H1 (cell line): ENCODE data around the gene SEH1L.

ENCODE experiments used
- CBX8 ChIP-seq: fragments of 300-800, 300-1000 bp; sonication (generic); IDR thresholded peaks from 2 replicates; pipeline ENCODE4 v1.7.1; 2016; ENCODE audit warnings: low read depth, low read length, borderline replicate concordance
- CTCF ChIP-seq, 3 experiments: IDR thresholded peaks; 1 replicate in 2 of 3; 2 replicates in 1 of 3; pipeline versions ENCODE4 v1.5.1 to v1.6.1; 2011; ENCODE audit warnings: low read length in 3 of 3, mild to moderate bottlenecking in 3 of 3, inconsistent platforms in 2 of 3, low read depth in 1 of 3, moderate library complexity in 1 of 3; ENCODE audit not compliant: insufficient read depth in 1 of 3; ENCODE audit errors: control extremely low read depth in 1 of 3
- EGR1 ChIP-seq: IDR thresholded peaks from 2 replicates; pipeline ENCODE4 v1.6.1; 2011; ENCODE audit warnings: low read depth, low read length, borderline replicate concordance
- EP300 ChIP-seq, 2 experiments: IDR thresholded peaks; 1 replicate in 1 of 2; 2 replicates in 1 of 2; pipeline ENCODE4 v1.6.1; 2011 to 2012; ENCODE audit warnings: low read depth in 2 of 2, low read length in 2 of 2, mild to moderate bottlenecking in 2 of 2, borderline replicate concordance in 1 of 2, inconsistent platforms in 1 of 2, moderate library complexity in 1 of 2
- EZH2 ChIP-seq: fragments of 200-600 bp; sonication (generic); IDR thresholded peaks from 2 replicates; pipeline ENCODE4 v1.7.1; 2012; ENCODE audit warnings: low read depth, mild to moderate bottlenecking, moderate library complexity, low read length, inconsistent platforms; ENCODE audit not compliant: severe bottlenecking
- KDM1A ChIP-seq: fragments of 200-600, 300-600 bp; sonication (generic); IDR thresholded peaks from 2 replicates; pipeline ENCODE4 v1.7.1; 2016; ENCODE audit warnings: mild to moderate bottlenecking, low read length, borderline replicate concordance
- MAX ChIP-seq: IDR thresholded peaks from 2 replicates; pipeline ENCODE4 v1.6.1; 2012; ENCODE audit warnings: inconsistent platforms
- POLR2A ChIP-seq, 2 experiments: IDR thresholded peaks; 1 replicate in 1 of 2; 2 replicates in 1 of 2; pipeline ENCODE4 v1.6.1; 2011; ENCODE audit warnings: low read depth in 2 of 2, low read length in 2 of 2, mild to moderate bottlenecking in 2 of 2; ENCODE audit errors: control extremely low read depth in 1 of 2
- POLR2AphosphoS5 ChIP-seq: IDR thresholded peaks from 2 replicates; pipeline ENCODE4 v1.6.1; 2011; ENCODE audit warnings: low read depth, low read length
- SIX5 ChIP-seq: IDR thresholded peaks from 2 replicates; pipeline ENCODE4 v1.6.1; 2011; ENCODE audit warnings: mild to moderate bottlenecking, low read depth, low read length
- SRF ChIP-seq: IDR thresholded peaks from 2 replicates; pipeline ENCODE4 v1.6.1; 2011; ENCODE audit warnings: mild to moderate bottlenecking, low read depth, low read length, moderate library complexity
- TAF1 ChIP-seq: IDR thresholded peaks from 2 replicates; pipeline ENCODE4 v1.6.1; 2011; ENCODE audit warnings: mild to moderate bottlenecking, low read depth, low read length
- TBP ChIP-seq: IDR thresholded peaks from 2 replicates; pipeline ENCODE4 v1.6.1; 2011; ENCODE audit warnings: low read depth, low read length, improper control_type of control experiment
- USF2 ChIP-seq: IDR thresholded peaks from 2 replicates; pipeline ENCODE4 v1.6.1; 2011; ENCODE audit warnings: low read length, improper control_type of control experiment

- TF ChIP-seq CTCF (IDR thresholded peaks at IDR 0.05; ENCODE audit: control extremely low read depth in 1 of 3, insufficient read depth in 1 of 3, low read depth in 1 of 3, low read length in 3 of 3) (no peak), TAF1 (no peak), SRF (no peak), MAX (no peak), EZH2 (no peak), TBP (no peak), CBX8 (no peak), USF2 (no peak), KDM1A (no peak), EP300 (IDR thresholded peaks at IDR 0.05; ENCODE audit: borderline replicate concordance in 1 of 2, low read depth in 2 of 2, low read length in 2 of 2) (no peak), POLR2AphosphoS5 (no peak), SIX5 (no peak), EGR1 (no peak), POLR2A (IDR thresholded peaks at IDR 0.05; ENCODE audit: control extremely low read depth in 1 of 2, low read depth in 2 of 2, low read length in 2 of 2) (no peak)
Observed at GRCh38 chr18:13006531-13007247, 58.9 kb downstream of the SEH1L start.
